Fibroblast of the conjunctiva (primary cell): ENCODE results near the gene APMAP.

Experiments used
- DNase-seq: peaks from one replicate; pipeline ENCODE4 v3.0.0-alpha.2; 2010; ENCODE audit warnings: low read depth

APMAP gene

GRCh38 chr20:25024171-25024570 is 31.6 kb upstream of the APMAP start:
- no peak for DNase-seq

GRCh38 chr20:25023356-25023755 is 30.8 kb upstream of the APMAP start:
- DNase-seq = no peak

GRCh38 chr20:25022680-25023079 is 30.1 kb upstream of the APMAP start:
- DNase-seq = no peak

- no peak for DNase-seq
These were observed 28.8 kb upstream of the APMAP start for GRCh38 chr20:25021336-25021735.

GRCh38 chr20:25020901-25021301 is 28.4 kb upstream of the APMAP start:
- no peak for DNase-seq

GRCh38 chr20:25020345-25020744 is 27.8 kb upstream of the APMAP start:
- DNase-seq = no peak

- no peak for DNase-seq
These were observed 27.0 kb upstream of the APMAP start for GRCh38 chr20:25019381-25020155.

- no peak for DNase-seq
These were observed 26.3 kb upstream of the APMAP start for GRCh38 chr20:25018841-25019240.

- no peak for DNase-seq
These were observed 25.9 kb upstream of the APMAP start for GRCh38 chr20:25018425-25018824.

GRCh38 chr20:25017257-25017803 is 24.8 kb upstream of the APMAP start:
- DNase-seq = no peak

- DNase-seq = no peak
These were observed 23.9 kb upstream of the APMAP start for GRCh38 chr20:25016471-25016870.

GRCh38 chr20:25015986-25016385 is 23.4 kb upstream of the APMAP start:
- DNase-seq = no peak

- DNase-seq = no peak
These were observed 22.3 kb upstream of the APMAP start for GRCh38 chr20:25014816-25015215.

GRCh38 chr20:25013478-25014380 is 21.2 kb upstream of the APMAP start:
- no peak for DNase-seq

GRCh38 chr20:25012616-25013189 is 20.2 kb upstream of the APMAP start:
- DNase-seq = no peak

- DNase-seq = no peak
These were observed 19.3 kb upstream of the APMAP start for GRCh38 chr20:25011831-25012241.

- no peak for DNase-seq
These were observed 18.7 kb upstream of the APMAP start for GRCh38 chr20:25011261-25011660.

- DNase-seq = no peak
These were observed 16.9 kb upstream of the APMAP start for GRCh38 chr20:25009218-25010145.

- DNase-seq = no peak
These were observed 16.1 kb upstream of the APMAP start for GRCh38 chr20:25008388-25009217.

GRCh38 chr20:25007491-25008305 is 15.1 kb upstream of the APMAP start:
- DNase-seq = no peak
